ENCODE data around the gene CCDC148.

The CCDC148 gene

GRCh38 chr2:158500333-158500732 is 43.8 kb upstream of the CCDC148 start:
- TF ChIP-seq CTCF (IDR thresholded peaks at IDR 0.05; ENCODE audit: low read depth, low read length, missing control alignments), result no peak
- in situ Hi-C loops (cut with HindIII; ENCODE audit: low pct_ligation_motif_present, low sequenced_read_pairs), result no loop called here
- H3K27ac ChIP-seq, result no peak overlapping the region
- no peaks in the 10 kb centered on the region for H3K27me3 ChIP-seq (replicated peaks)
- no peaks in the 10 kb centered on the region for H3K36me3 ChIP-seq (replicated peaks)
- DNase-seq, result no peak
- no peak overlapping the region for H3K4me3 ChIP-seq (ENCODE audit: low read depth, low read length)

- Histone ChIP-seq H3K27ac (no peak overlapping the region), H3K4me3 (ENCODE audit: low read depth, low read length) (no peak overlapping the region), H3K27me3 (replicated peaks) (no peaks in the 10 kb centered on the region), H3K36me3 (replicated peaks) (no peaks in the 10 kb centered on the region)
- no peak for DNase-seq
- in situ Hi-C loops (cut with HindIII; ENCODE audit: low pct_ligation_motif_present, low sequenced_read_pairs), result no loop called here
- TF ChIP-seq CTCF (IDR thresholded peaks at IDR 0.05; ENCODE audit: low read depth, low read length, missing control alignments), result no peak
Observed at GRCh38 chr2:158499383-158499782, 42.8 kb upstream of the CCDC148 start.

- no peak for TF ChIP-seq CTCF (IDR thresholded peaks at IDR 0.05; ENCODE audit: low read depth, low read length, missing control alignments)
- DNase-seq, result no peak
- H3K27me3 ChIP-seq (replicated peaks), result no peaks in the 10 kb centered on the region
- in situ Hi-C loops (cut with HindIII; ENCODE audit: low pct_ligation_motif_present, low sequenced_read_pairs), result no loop called here
- no peaks in the 10 kb centered on the region for H3K36me3 ChIP-seq (replicated peaks)
- no peak overlapping the region for H3K4me3 ChIP-seq (ENCODE audit: low read depth, low read length)
- no peak overlapping the region for H3K27ac ChIP-seq
Observed at GRCh38 chr2:158498749-158499136, 42.2 kb upstream of the CCDC148 start.

GRCh38 chr2:158498043-158498748 is 41.6 kb upstream of the CCDC148 start:
- H3K27ac ChIP-seq, result no peak overlapping the region
- in situ Hi-C loops (cut with HindIII; ENCODE audit: low pct_ligation_motif_present, low sequenced_read_pairs), result no loop called here
- no peak overlapping the region for H3K4me3 ChIP-seq (ENCODE audit: low read depth, low read length)
- H3K36me3 ChIP-seq (replicated peaks), result no peaks in the 10 kb centered on the region
- DNase-seq, result no peak
- no peak for TF ChIP-seq CTCF (IDR thresholded peaks at IDR 0.05; ENCODE audit: low read depth, low read length, missing control alignments)
- no peaks in the 10 kb centered on the region for H3K27me3 ChIP-seq (replicated peaks)

- no peak for DNase-seq
- H3K27ac ChIP-seq, result no peak overlapping the region
- no peak for TF ChIP-seq CTCF (IDR thresholded peaks at IDR 0.05; ENCODE audit: low read depth, low read length, missing control alignments)
- in situ Hi-C loops (cut with HindIII; ENCODE audit: low pct_ligation_motif_present, low sequenced_read_pairs), result no loop called here
- no peaks in the 10 kb centered on the region for H3K27me3 ChIP-seq (replicated peaks)
- no peak overlapping the region for H3K4me3 ChIP-seq (ENCODE audit: low read depth, low read length)
- H3K36me3 ChIP-seq (replicated peaks), result no peaks in the 10 kb centered on the region
Observed at GRCh38 chr2:158497486-158497885, 40.9 kb upstream of the CCDC148 start.

GRCh38 chr2:158496986-158497385 is 40.4 kb upstream of the CCDC148 start:
- no peak for TF ChIP-seq CTCF (IDR thresholded peaks at IDR 0.05; ENCODE audit: low read depth, low read length, missing control alignments)
- no peak overlapping the region for H3K4me3 ChIP-seq (ENCODE audit: low read depth, low read length)
- in situ Hi-C loops (cut with HindIII; ENCODE audit: low pct_ligation_motif_present, low sequenced_read_pairs), result no loop called here
- H3K27me3 ChIP-seq (replicated peaks), result no peaks in the 10 kb centered on the region
- no peak for DNase-seq
- no peak overlapping the region for H3K27ac ChIP-seq
- no peaks in the 10 kb centered on the region for H3K36me3 ChIP-seq (replicated peaks)
